KG1 (cell line): Measurements from ENCODE around the gene MYH14.
"Not testable (repeated sequence)": the region's sequence is repeated elsewhere in the genome, so short reads cannot be mapped to it uniquely, and the experiment has no call there.

Experiments used
- DNase-seq: peaks from one replicate; lab custom pipeline; 2025; lab: John Stamatoyannopoulos, UW

The MYH14 gene

DNA sequence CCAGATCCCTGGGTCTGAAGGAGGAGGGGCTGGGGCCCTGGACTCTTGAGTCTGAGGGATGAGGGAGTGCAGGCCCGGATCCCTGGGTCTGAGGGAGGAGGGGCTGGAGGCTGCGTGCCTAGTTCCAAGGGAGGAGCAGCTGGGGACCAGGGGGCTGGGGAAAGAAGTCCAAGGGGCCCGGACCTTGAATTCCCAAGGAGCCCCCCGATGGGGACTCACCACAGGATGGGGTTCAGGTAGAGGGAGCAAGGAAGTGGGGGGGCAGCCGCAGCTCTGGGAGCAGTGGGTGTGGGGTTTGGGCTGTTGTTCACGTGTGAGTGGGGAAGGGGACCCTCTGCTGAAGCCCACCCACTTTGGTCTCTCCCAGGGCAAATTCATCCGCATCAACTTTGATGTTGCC lies 23.1 kb downstream of the MYH14 start:
- DNase-seq: no peak

GRCh38 chr19:50228153-50228552 lies 24.7 kb downstream of the MYH14 start:
- not testable (repeated sequence) for DNase-seq

GRCh38 chr19:50230379-50231351 lies 27.2 kb downstream of the MYH14 start:
- DNase-seq: no peak

- DNase-seq: not testable (repeated sequence)
Observed at GRCh38 chr19:50231417-50231816, 28.0 kb downstream of the MYH14 start.

- DNase-seq: no peak
Observed at GRCh38 chr19:50231821-50232220, 28.4 kb downstream of the MYH14 start.

DNA sequence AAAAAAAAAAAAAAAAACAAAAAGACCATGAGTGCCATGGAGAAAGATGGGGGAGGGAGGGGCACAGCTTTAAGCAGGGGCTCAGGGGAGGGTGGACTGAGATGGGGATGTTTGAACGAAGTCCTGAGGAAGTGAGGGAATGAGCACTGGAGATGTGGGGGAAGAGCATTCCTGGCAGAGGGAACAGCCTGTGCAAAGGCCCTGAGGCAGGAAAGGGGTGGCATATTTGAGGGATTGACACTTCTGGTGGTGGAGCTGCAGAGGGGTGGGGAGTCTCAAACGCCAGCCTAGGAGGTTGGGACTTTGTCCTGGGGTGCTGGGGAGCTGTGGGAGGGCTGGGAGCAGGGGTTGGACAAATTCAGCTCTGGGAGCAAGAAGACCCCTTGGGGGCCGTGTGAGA lies 29.2 kb downstream of the MYH14 start:
- DNase-seq: no peak

GRCh38 chr19:50233308-50233910 lies 30.0 kb downstream of the MYH14 start:
- no peak for DNase-seq

DNA sequence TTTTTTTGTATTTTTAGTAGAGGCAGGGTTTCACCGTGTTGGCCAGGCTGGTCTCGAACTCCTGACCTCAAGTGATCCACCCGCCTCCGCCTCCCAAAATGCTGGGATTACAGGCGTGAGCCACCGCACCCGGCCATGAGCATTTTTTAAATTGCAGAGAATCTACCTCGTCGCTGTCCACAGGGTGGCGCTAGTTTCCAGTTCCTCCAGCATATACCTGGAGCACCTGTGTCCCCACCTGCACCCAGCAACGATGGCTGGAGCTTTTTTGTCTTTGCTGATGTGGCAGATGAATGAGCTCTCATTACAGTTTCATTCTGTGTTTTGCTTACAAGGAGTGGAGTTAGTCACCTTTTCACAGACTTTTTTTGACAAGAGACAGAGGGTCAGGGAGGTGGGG lies 34.1 kb downstream of the MYH14 start:
- not testable (repeated sequence) for DNase-seq

DNA sequence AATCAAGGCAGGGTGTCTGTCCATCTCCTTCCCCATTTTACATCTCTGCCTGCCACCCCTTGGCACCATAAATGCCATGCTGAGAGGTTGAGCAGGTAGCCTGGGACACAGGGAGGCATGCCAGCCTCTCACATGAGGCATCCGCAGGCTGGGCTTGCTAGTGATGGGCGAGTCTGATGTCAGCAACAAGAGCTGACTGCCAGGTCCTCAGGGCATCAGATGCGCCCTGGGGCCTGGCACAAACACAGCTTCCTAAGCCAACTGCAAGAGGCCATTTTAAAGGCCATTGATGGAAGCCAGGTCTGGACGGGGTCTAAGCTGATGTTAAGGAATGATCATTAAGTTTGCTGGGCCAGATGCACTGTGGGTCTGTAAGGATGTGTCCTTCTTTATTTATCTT lies 34.6 kb downstream of the MYH14 start:
- DNase-seq: no peak

GRCh38 chr19:50239921-50240590 lies 36.6 kb downstream of the MYH14 start:
- DNase-seq: no peak

GRCh38 chr19:50242581-50242980 lies 39.2 kb downstream of the MYH14 start:
- DNase-seq: no peak

DNA sequence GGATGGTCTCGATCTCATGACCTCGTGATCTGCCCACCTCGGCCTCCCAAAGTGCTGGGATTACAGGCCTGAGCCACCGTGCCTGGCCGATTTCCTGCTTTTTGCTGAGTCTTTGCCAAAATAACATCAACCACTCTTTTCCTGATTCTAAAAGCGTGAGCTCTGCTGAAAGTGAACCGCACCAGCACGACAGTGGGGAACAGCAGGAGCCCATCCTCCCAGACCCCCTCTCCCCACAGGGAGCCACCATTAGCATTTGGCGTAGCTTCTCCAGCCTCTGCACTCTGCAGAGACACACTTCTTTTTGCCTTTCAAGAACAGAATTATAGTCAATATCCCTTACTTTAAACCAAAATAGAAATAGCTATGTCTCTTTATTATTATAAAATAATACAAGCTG lies 41.3 kb downstream of the MYH14 start:
- DNase-seq: no peak

GRCh38 chr19:50248413-50248812 lies 45.0 kb downstream of the MYH14 start:
- no peak for DNase-seq

- no peak for DNase-seq
Observed at GRCh38 chr19:50248826-50249225, 45.4 kb downstream of the MYH14 start.

- no peak for DNase-seq
Observed at GRCh38 chr19:50249636-50250035, 46.2 kb downstream of the MYH14 start.

GRCh38 chr19:50250450-50251136 lies 47.2 kb downstream of the MYH14 start:
- no peak for DNase-seq

DNA sequence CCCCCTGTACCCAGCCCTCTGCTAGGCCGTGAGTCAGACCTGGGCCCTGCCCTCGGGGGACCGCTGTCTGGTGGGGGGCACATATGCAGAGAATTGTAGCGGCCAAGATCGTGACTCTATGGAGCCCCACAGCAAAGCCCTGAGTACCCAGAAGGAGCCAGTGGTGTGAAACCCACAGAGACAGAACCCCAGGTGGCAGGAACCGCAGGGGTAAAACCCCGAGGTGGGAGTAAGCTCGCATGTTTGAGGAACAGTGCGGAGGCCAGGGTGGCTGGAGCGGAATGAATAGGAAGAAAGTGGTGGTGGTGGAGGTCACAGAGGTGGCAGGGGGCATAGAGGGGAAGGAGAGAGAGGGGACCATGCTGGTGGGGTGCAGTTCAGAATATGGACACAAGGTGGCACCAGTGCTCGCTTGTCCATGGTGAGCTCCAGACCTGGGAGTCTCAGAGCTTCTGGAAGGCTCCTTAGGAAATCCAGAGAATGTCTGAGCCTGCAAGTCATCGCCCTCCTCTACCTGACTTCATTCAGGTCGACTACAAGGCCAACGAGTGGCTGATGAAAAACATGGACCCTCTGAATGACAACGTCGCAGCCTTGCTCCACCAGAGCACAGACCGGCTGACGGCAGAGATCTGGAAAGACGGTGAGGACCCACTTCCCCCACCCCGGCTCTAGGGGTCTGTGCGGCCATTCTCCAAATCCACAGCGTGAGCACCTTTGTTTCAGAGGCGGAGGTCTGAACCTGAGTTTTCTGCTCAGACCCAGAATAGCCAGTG lies 48.9 kb downstream of the MYH14 start:
- DNase-seq: peak; percentile 1

DNA sequence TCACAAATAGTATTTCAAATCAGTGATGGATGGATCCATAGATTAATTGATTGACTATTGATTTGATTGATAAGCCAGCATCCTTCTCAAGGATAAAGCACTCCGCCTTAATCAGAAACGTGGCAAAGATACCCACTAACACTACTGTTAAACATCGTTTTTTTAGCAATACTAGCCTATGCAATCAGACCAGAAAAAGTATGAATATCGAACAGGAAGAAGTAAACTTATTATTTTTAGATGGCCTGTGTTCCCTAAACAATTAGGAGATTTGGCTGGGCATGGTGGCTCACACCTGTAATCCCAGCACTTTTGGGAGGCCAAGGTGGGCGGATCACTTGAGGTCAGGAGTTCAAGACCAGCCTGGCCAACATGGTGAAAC lies 49.5 kb downstream of the MYH14 start:
- DNase-seq: no peak

GRCh38 chr19:50255115-50255514 lies 51.7 kb downstream of the MYH14 start:
- no peak for DNase-seq

DNA sequence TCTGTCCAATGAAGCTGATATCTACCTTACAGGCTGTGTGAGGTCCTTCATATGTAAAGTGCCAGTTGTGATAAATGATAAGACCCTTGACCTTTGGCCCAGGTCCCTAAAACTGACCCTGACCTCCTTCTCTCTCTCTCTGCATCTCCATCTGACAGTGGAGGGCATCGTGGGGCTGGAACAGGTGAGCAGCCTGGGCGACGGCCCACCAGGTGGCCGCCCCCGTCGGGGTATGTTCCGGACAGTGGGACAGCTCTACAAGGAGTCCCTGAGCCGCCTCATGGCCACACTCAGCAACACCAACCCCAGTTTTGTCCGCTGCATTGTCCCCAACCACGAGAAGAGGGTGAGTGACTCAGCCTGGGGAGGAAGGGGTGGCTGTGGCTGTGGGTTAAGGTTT lies 53.7 kb downstream of the MYH14 start:
- DNase-seq: no peak

- DNase-seq: no peak
Observed at GRCh38 chr19:50258918-50259372, 55.5 kb downstream of the MYH14 start.
